NCI-H1092 treated with DMSO at 0.1 percent for 48 hours (cell line): ENCODE results near the gene TET1.
"Not testable (repeated sequence)": the region's sequence is repeated elsewhere in the genome, so short reads cannot be mapped to it uniquely, and the experiment has no call there.

Experiments used
- DNase-seq: peaks from one replicate; lab custom pipeline; 2025; lab: John Stamatoyannopoulos, UW

The TET1 gene

DNA sequence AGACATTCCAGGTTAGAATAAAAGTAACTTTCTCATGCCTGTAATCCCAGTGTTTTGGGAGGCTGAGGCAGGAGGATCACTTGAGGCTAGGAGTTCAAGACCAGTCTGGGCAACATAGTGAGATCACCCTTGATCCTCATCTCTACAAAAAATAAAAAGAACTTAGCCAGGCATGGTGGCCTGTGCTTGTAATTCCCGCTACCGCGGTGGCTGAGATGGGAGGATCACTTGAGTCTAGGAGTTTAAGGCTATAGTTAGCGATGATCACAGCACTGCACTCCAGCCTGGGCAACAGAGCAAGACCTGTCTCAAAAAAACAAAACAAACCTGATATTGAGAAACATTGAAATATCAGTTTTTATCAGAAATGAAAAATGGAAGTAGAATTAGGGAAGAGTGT is 4.6 kb downstream of the TET1 start:
- no peak for DNase-seq

- DNase-seq = no peak
Measured at GRCh38 chr10:68565658-68566057, 5.5 kb downstream of the TET1 start.

- DNase-seq = no peak
Measured at GRCh38 chr10:68566351-68566750, 6.2 kb downstream of the TET1 start.

GRCh38 chr10:68566955-68567354 is 6.8 kb downstream of the TET1 start:
- DNase-seq = no peak

GRCh38 chr10:68572151-68572550 is 12.0 kb downstream of the TET1 start:
- DNase-seq = no peak

DNA sequence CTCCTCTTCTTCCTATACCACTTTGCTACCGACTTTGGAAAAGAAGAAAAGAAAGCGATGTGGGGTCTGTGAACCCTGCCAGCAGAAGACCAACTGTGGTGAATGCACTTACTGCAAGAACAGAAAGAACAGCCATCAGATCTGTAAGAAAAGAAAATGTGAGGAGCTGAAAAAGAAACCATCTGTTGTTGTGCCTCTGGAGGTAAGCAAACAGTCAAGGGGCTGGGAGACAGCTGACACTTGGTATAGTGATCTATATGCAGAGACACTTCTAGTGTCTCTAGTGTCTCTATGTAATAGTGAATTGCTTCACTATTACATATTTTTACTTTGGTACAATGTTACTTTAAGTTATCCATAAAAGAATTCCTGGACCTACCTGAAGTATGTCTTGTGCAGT is 13.9 kb downstream of the TET1 start:
- no peak for DNase-seq

DNA sequence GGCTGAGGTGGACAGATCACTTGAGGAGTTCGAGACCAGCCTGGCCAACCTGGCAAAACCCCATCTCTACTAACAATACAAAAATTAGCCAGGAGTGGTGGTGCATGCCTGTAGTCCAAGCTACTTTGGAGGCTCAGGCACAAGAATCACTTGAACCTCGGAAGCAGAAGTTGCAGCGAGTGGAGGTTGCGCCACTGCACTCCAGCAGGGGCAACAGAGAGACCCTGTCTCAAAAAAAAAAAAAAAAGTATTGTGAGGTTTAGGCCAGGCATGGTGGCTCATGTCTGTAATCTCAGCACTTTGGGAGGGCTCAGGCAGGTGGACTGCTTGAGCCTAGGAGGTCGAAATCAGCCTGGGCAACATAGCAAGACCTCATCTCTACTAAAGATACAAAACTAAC is 16.0 kb downstream of the TET1 start:
- no peak for DNase-seq

DNA sequence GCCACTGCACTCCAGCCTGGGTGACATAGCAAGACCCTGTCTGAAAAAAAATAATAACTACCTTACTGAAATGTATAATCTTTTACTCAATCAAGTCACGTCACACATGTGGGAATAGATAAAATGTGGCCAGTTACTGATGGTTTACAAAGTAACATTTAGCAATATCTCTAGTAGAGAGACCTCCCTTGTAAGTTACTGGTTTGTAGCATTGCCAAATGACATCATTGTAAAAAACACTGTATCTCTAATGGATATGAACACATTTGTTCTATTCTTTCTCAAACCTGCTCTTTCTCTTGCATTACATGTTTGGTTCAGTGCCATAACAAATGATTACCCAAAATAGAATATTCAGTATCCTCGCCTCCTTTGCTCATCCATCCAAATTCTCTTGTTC is 18.8 kb downstream of the TET1 start:
- DNase-seq = no peak

GRCh38 chr10:68584187-68584586 is 24.1 kb downstream of the TET1 start:
- DNase-seq = not testable (repeated sequence)

DNA sequence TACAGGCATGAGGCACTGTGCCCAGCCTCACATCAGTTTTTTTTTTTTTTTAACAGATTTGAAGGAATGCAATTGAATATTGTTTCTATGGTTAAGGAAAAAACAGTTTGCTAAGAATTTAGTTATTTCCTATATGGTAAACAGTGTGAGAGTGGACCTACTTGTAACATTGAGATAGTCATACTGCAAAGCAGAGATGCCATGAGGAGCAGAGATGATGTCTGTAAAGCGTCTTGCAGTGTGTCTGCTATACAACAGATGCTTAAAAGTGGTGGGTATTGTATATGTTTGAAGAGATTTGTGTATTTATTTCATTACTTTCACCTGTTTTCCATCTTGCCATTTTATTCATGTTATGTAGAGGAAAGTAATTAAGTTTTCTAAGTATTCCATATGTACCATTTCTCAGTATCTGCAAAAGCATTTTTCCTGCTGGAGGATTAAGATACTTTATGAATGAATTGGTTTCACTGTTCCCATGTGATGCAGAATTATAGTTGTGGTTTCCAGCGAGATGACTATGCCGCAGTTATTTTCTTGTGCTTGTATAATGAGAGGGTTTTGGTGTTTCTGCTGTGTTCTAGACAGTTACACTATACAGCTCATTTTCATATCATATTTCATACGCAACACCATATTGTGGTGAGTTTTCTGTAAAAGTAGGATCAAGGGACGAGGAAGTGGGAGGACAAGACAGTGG is 26.6 kb downstream of the TET1 start:
- DNase-seq = no peak

DNA sequence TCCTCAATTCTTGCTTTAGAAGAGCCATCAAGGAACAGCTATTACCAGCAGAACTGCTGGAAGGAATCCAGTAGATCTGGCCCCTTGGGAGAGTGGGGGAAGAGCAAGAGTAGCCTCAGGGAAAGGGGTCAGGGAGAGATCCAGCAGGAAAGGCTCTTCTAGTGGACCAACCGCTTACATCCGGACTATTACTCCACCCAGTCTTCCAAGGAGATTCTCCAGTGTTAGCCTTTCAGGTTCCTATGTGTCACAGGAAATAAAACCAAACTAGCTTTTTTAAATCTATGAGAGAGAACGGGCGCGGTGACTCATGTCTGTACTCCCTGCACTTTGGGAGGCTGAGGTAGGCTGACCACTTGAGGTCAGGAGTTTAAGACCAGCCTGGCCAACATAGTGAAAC is 34.3 kb downstream of the TET1 start:
- DNase-seq = no peak

- no peak for DNase-seq
Measured at GRCh38 chr10:68595513-68595912, 35.4 kb downstream of the TET1 start.

DNA sequence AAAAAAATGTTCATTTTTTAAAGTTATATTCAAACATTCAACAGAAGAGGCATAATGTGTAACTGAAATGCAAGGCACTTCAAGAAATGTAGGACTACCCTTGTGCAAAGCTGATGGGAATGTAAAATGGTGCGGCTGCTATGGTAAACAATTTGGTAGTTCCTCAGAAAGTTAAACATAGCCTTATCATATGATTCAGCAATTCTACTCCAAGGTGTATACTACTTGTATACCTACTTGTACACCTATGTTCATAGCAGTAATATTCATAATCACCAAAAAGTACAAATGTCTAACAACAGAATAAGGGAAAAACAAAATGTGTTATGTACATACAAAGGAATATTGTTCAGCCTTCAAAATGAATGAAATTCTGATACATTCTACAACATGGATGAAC is 37.3 kb downstream of the TET1 start:
- DNase-seq = no peak

GRCh38 chr10:68598978-68599770 is 39.0 kb downstream of the TET1 start:
- DNase-seq = peak; percentile 69

- DNase-seq = no peak
Measured at GRCh38 chr10:68599771-68600040, 39.6 kb downstream of the TET1 start.

GRCh38 chr10:68600041-68600778 is 40.1 kb downstream of the TET1 start:
- peak; percentile 89 for DNase-seq

GRCh38 chr10:68601501-68602265 is 41.5 kb downstream of the TET1 start:
- DNase-seq = no peak

DNA sequence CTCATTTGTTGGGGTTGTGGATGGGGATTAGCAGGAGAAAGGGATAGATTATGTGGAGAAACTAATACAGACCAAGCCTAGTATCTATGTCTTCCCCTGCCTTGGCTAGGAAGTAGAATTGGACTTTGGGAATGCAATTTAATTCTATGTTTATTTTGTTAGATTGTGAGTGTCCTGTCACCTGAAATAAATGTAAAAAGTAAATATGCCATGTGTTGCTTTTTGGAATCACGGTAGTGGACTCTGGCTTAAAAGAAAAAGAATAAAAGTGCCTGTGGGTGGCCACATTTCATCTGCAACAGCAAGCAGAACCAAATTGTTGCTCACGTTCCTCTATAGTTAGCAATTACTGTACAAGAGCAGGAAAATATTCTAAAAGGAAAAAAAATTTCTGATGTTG is 42.3 kb downstream of the TET1 start:
- DNase-seq = no peak

- DNase-seq = no peak
Measured at GRCh38 chr10:68603766-68604165, 43.6 kb downstream of the TET1 start.

DNA sequence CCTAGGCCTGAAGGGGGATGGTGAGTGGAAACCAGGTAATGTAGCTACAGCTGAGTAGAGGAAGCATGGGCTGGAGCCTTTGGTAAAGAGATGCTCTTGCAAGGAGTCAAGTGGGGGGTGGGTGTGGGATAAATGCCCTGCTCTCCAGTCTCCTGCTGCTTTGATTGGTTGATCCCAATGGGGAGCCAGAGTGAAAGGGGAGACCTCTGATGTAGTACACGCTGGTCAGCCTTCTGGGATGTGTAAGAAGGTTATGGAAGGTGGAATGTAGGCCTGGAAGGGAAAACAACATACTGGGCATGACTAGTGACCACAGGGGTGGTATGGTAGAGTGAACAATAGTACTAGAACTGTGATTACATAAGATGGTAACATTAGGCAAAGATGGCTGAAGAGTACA is 44.3 kb downstream of the TET1 start:
- no peak for DNase-seq

DNA sequence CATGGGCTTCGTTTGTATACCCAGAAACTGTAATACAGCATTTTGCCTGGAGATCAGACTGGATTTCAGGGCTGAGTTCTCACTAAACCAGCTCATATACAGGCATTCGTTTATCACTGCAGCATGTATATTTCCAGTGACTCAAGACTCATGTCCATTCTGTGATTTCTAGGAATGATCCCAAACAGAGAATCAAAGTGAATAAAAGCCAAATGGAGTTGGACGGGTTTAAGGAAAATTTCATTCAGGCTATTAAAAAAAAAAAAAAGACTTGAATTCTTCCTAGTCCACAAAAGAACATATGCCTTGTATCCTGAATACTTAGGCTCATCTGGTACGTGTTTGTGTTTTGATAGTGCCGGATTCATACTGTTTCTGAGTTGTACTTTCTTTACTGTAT is 46.8 kb downstream of the TET1 start:
- DNase-seq = no peak

DNA sequence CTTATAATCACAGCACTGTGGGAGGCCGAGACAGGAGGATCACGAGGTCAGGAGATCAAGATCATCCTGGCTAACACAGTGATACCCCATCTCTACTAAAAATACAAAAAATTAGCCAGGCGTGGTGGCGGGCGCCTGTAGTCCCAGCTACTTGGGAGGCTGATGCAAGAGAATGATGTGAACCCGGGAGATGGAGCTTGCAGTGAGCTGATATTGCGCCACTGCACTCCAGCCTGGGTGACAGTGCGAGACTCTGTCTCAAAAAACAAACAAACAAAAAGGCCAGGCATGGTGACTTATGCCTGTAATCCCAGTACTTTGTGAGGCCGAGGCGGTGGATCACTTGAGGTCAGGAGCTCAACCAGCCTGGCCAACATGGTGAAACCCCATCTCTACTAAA is 49.9 kb downstream of the TET1 start:
- not testable (repeated sequence) for DNase-seq

GRCh38 chr10:68611227-68611626 is 51.1 kb downstream of the TET1 start:
- no peak for DNase-seq
